ENCODE results near the gene TMEM125. TPM values are rescaled to one million over a fixed set of nuclear protein-coding genes. Genes with fewer than 3 reads are reported as not detected.

Gene TMEM125
- polyA plus RNA-seq, 1 experiment, result 0.17 TPM

DNA sequence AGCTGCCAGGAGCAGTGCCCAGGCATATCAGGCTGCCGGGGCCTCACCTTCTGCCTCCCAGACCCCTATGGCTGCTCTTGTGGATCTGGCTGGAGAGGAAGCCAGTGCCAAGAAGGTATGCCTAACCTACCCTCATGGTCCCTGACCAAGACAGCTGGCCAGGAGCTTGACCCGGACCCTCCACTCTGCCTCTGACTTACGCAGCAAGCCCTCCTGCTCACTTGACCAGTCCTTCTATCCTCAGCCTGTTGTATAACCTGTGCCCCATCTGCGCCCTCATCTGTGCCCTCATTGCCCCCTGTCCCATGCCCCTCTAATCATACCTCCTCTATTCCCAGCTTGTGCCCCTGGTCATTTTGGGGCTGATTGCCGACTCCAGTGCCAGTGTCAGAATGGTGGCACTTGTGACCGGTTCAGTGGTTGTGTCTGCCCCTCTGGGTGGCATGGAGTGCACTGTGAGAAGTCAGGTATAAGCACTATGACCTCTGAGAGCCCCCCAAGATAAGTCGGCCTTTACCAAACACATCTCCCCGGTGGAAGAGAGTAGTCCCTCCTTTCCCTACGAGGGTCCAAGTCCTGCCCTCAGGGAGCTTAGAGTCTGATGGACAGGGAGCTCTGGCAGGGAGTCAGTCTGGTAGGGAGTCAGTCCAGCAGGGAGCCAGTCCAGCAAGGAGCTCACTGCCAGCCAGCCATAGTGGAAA, 37.8 kb downstream of the TMEM125 start:
- TF ChIP-seq, protein P1, sequence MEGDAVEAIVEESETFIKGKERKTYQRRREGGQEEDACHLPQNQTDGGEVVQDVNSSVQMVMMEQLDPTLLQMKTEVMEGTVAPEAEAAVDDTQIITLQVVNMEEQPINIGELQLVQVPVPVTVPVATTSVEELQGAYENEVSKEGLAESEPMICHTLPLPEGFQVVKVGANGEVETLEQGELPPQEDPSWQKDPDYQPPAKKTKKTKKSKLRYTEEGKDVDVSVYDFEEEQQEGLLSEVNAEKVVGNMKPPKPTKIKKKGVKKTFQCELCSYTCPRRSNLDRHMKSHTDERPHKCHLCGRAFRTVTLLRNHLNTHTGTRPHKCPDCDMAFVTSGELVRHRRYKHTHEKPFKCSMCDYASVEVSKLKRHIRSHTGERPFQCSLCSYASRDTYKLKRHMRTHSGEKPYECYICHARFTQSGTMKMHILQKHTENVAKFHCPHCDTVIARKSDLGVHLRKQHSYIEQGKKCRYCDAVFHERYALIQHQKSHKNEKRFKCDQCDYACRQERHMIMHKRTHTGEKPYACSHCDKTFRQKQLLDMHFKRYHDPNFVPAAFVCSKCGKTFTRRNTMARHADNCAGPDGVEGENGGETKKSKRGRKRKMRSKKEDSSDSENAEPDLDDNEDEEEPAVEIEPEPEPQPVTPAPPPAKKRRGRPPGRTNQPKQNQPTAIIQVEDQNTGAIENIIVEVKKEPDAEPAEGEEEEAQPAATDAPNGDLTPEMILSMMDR (IDR thresholded peaks at IDR 0.05; ENCODE audit: insufficient read depth, low read depth, low read length), result no peak
- POLR2A ChIA-PET, result no interaction called here

DNA sequence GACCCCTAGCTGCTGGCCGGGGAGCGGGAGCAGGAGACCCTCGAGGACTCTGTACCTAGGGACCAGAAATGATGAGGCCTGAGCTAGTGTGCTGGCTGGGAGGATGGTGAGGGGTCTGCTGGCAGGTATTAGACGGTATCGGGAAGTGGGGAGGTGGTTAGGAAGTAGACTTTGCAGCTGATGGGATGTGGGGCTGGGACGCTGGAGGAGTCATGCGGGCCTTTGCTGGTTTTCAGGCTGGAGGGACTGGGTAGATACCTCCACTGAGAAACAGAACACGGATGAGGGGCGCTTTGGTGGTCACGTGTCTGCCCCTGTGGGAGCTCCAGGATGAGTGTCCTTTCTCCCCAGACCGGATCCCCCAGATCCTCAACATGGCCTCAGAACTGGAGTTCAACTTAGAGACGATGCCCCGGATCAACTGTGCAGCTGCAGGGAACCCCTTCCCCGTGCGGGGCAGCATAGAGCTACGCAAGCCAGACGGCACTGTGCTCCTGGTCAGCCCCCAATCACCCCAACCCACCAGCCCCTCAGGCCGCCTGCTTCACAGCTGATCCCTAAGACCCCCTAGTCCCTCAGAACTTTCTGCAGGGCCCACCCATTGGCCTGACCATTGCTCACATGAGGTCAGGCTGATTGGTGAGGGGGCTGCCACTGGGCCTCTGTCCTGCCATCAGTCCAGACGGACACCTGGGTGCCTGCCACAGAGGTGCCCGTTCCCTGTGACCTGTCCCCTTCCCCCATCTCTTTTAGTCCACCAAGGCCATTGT, 39.0 kb downstream of the TMEM125 start:
- ChIA-PET POLR2A (no interaction called here), CTCF (interaction anchor here (1.5 kb wide), 1 partner anchor 82 kb away, joined by 3 read pairs; no protein-coding TSS in a partner anchor)
- TF ChIP-seq, protein P1 (IDR thresholded peaks at IDR 0.05; ENCODE audit: insufficient read depth, low read depth, low read length), result no peak
- Histone ChIP-seq H3K27me3 (ENCODE audit: control insufficient read depth, insufficient read depth, low read length) (no peaks in the 10 kb centered on the region), H3K36me3 (ENCODE audit: control insufficient read depth, insufficient read depth, low read length) (no peaks in the 10 kb centered on the region), H3K4me3 (ENCODE audit: low read depth, low read length) (no peak overlapping the region)
- no peak for DNase-seq (ENCODE audit: low read depth)

More for the DNA sequence above, 37.8 kb downstream of the TMEM125 start:
- Histone ChIP-seq H3K36me3 (ENCODE audit: control insufficient read depth, insufficient read depth, low read length) (no peaks in the 10 kb centered on the region), H3K27me3 (ENCODE audit: control insufficient read depth, insufficient read depth, low read length) (0 out of 2 replicates have a peak, but pooled peaks cover 1% of the 10 kb centered on the region), H3K4me3 (ENCODE audit: low read depth, low read length) (no peak overlapping the region)
- CTCF ChIA-PET, result interaction anchor here (0.7 to 1.5 kb wide), 3 partner anchors 11 to 81 kb away, joined by 3 to 4 read pairs (median 3); no protein-coding TSS in a partner anchor
- no peak for DNase-seq (ENCODE audit: low read depth)

DNA sequence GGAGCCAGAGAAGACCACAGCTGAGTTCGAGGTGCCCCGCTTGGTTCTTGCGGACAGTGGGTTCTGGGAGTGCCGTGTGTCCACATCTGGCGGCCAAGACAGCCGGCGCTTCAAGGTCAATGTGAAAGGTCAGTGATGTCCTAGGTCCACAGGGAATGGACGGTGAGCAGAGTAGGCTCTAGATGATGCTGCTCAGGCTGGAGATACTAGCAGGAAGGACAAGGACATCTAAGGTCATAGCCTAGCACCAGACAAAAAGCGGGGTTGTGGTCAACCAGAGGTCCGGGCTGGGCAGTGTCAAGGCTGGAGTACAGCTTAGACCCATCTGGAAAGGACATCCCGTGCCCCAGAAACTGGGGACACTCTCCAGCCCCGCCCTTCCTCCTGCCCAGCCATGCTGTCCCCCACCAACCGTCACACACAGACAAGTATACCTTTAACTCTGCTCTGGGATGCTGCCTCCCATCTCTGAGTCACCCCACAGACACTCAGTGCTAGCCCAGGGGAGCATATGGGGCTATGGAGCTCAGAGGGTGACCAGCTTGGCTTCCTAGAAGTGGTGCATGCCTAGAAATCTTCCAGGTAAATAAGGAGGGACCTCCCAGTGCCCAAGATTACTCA, 39.7 kb downstream of the TMEM125 start:
- CTCF ChIA-PET, result no interaction called here
- POLR2A ChIA-PET, result no interaction called here
- no peak for DNase-seq (ENCODE audit: low read depth)

GRCh38 chr1:43311521-43311920, 41.7 kb downstream of the TMEM125 start:
- Histone ChIP-seq H3K4me3 (ENCODE audit: low read depth, low read length) (no peak overlapping the region), H3K27me3 (ENCODE audit: control insufficient read depth, insufficient read depth, low read length) (no peaks in the 10 kb centered on the region), H3K36me3 (ENCODE audit: control insufficient read depth, insufficient read depth, low read length) (no peaks in the 10 kb centered on the region)
- TF ChIP-seq, protein P1 (IDR thresholded peaks at IDR 0.05; ENCODE audit: insufficient read depth, low read depth, low read length), result no peak
- DNase-seq (ENCODE audit: low read depth), result no peak
- CTCF ChIA-PET, result no interaction called here
- POLR2A ChIA-PET, result no interaction called here

More for the DNA sequence above, 39.7 kb downstream of the TMEM125 start:
- H3K36me3 ChIP-seq (ENCODE audit: control insufficient read depth, insufficient read depth, low read length), result no peaks in the 10 kb centered on the region
- no peak overlapping the region for H3K4me3 ChIP-seq (ENCODE audit: low read depth, low read length)
- TF ChIP-seq, protein P1 (IDR thresholded peaks at IDR 0.05; ENCODE audit: insufficient read depth, low read depth, low read length), result no peak
- no peaks in the 10 kb centered on the region for H3K27me3 ChIP-seq (ENCODE audit: control insufficient read depth, insufficient read depth, low read length)

DNA sequence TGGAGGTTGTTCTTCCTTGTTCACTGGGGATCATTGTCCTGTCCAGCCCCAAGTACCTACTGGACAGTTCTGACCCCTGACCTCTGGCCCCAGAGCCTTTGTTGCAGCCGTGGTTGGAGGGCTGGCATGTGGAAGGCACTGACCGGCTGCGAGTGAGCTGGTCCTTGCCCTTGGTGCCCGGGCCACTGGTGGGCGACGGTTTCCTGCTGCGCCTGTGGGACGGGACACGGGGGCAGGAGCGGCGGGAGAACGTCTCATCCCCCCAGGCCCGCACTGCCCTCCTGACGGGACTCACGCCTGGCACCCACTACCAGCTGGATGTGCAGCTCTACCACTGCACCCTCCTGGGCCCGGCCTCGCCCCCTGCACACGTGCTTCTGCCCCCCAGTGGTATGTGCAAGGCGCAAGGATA, 42.4 kb downstream of the TMEM125 start:
- Histone ChIP-seq H3K36me3 (ENCODE audit: control insufficient read depth, insufficient read depth, low read length) (no peaks in the 10 kb centered on the region), H3K27me3 (ENCODE audit: control insufficient read depth, insufficient read depth, low read length) (no peaks in the 10 kb centered on the region), H3K4me3 (ENCODE audit: low read depth, low read length) (no peak overlapping the region)
- CTCF ChIA-PET, result no interaction called here
- POLR2A ChIA-PET, result no interaction called here
- TF ChIP-seq, protein P1 (IDR thresholded peaks at IDR 0.05; ENCODE audit: insufficient read depth, low read depth, low read length), result no peak
- no peak for DNase-seq (ENCODE audit: low read depth)

All from BJ (cell line).